ENCODE results near the gene POLR1G.

The POLR1G gene

DNA sequence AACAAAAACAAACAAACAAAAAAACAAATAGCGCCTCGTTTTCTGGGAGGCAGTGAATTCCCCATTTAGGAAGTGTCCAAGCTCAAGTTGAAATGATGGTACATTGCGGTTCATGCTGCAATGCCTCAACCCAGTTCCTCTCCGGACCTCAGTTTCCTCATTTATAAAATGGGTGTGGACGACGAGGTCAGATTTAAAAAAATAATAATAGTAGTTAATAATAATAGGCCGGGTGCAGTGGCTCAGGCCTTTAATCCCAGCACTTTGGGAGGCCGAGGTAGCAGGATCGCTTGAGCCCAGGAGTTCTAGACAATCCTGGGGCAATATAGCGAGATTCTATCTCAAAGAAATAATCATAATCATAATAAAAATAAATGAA is 32.7 kb downstream of the POLR1G start:
- H3K4me1 ChIP-seq (ENCODE audit: control insufficient read depth, insufficient read depth, low read length), result peaks cover 24% of the 10 kb centered on the region
- H3K9me3 ChIP-seq (ENCODE audit: control insufficient read depth in 2 of 2, low read length in 2 of 2), result no peaks in the 10 kb centered on the region
- no peaks in the 10 kb centered on the region for H3K36me3 ChIP-seq (ENCODE audit: control insufficient read depth in 2 of 2, insufficient read depth in 2 of 2, low read length in 2 of 2)
- no peak overlapping the region for H3K9ac ChIP-seq (ENCODE audit: low read length in 2 of 2)
- no peaks in the 10 kb centered on the region for H3K27me3 ChIP-seq (ENCODE audit: control insufficient read depth in 1 of 2, insufficient read depth in 2 of 2, low read length in 2 of 2)
- no peak overlapping the region for H3K27ac ChIP-seq (ENCODE audit: low read length)
- H3K4me3 ChIP-seq (ENCODE audit: low read length in 2 of 2), result peak overlapping the region in 1 of 2 donors; percentile 74

DNA sequence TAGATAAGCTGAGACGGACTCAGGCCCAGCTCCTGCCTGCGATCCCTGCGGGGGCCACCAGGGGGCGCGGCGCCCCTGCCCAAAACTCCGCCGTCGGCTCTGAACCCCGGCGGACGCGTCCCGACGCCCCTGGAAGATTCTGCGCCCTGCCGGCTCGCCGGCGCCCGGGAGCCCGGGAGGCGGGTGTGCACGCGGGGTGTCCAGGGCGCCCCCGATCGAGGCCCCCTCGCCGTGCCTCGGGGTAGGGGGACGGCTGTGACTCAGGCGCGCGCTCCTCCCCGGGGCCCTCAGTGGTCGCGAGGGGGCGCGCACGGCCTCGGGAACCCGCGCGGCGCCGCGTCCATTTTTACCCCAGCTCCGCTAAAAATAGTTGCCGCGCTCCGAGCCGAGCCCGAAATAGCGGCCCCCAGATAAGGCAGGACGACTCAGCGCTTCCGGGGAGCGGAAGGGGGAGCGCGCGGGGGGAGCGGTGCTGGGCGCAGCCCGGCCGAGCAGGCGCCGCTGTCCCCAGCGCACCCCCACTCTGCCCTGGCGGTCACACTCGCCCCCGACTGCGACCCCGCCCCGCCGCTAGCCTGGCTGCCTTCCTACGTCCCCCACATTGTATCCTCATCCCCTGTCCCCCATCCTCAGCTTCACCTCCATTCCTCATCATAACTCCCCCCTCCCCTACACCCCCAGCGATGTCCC is 33.3 kb downstream of the POLR1G start:
- H3K36me3 ChIP-seq (ENCODE audit: control insufficient read depth in 2 of 2, insufficient read depth in 2 of 2, low read length in 2 of 2), result no peaks in the 10 kb centered on the region
- peak overlapping the region; percentile 45 to 74 for H3K4me3 ChIP-seq (ENCODE audit: low read length in 2 of 2)
- peak overlapping the region in 1 of 2 donors; percentile 44 for H3K9ac ChIP-seq (ENCODE audit: low read length in 2 of 2)
- no peaks in the 10 kb centered on the region for H3K27me3 ChIP-seq (ENCODE audit: control insufficient read depth in 1 of 2, insufficient read depth in 2 of 2, low read length in 2 of 2)
- H3K27ac ChIP-seq (ENCODE audit: low read length), result peak overlapping the region; percentile 60
- peaks cover 29% of the 10 kb centered on the region for H3K4me1 ChIP-seq (ENCODE audit: control insufficient read depth, insufficient read depth, low read length)
- H3K9me3 ChIP-seq (ENCODE audit: control insufficient read depth in 2 of 2, low read length in 2 of 2), result no peaks in the 10 kb centered on the region

DNA sequence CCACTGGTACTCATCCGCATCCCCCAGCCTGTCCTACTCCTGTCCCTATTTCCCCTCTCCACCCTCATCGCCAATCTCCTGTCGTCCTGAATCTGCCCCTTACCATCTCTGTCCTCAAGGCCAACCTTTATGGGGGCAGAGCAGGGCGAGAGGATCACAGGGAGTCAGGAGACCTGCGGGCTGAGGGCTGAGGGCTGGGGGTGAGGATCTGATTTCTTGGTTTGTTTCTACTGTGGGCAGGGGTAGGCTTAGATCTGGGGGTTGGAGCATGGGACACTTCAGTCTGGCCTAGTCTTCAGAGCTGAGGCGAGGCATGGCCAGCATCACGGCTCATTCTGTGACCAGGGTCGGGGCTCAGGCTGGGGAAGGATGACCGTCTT is 33.8 kb downstream of the POLR1G start:
- Histone ChIP-seq H3K4me3 (ENCODE audit: low read length in 2 of 2) (peak overlapping the region; percentile 45 to 74), H3K4me1 (ENCODE audit: control insufficient read depth, insufficient read depth, low read length) (peaks cover 34% of the 10 kb centered on the region), H3K27me3 (ENCODE audit: control insufficient read depth in 1 of 2, insufficient read depth in 2 of 2, low read length in 2 of 2) (no peaks in the 10 kb centered on the region), H3K9me3 (ENCODE audit: control insufficient read depth in 2 of 2, low read length in 2 of 2) (no peaks in the 10 kb centered on the region), H3K9ac (ENCODE audit: low read length in 2 of 2) (peak overlapping the region in 1 of 2 donors; percentile 44), H3K27ac (ENCODE audit: low read length) (peak overlapping the region; percentile 60), H3K36me3 (ENCODE audit: control insufficient read depth in 2 of 2, insufficient read depth in 2 of 2, low read length in 2 of 2) (no peaks in the 10 kb centered on the region)

DNA sequence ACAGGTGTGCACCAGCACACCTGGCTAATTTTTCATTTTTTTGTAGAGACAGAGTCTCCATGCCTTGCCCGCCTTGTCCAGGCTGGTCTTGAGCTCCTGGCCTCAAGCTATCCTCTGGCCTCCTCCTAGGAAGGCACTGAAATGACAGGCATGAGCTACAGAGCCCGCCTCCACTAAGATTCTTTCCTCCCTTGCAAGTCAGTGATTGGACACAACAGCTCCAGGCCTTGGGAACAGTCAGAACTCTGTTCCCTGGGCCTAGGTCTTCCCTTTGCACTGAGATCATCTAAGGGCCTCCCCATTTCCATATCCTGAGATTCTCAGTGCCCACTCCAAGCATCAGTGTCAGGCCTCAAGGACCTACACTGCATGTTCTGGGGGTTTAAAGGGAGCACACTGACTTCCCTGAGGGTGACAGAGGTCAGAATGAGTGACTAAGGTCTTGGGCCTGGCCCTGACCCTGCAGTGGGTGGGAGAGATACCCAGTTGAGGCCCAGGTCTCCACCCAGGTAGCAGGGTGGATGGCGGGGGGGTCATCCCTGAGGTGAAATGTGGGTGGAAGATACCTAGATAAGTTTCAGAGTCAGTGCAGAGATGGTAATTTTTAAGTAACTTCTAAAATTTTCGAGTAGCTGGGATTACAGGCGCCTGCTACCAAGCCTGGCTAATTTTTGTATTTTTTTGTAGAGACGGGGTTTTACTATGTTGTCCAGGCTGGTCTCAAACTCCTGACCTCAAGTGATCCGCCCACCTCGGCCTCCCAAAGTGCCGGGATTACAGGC is 34.6 kb downstream of the POLR1G start:
- peaks cover 34% of the 10 kb centered on the region for H3K4me1 ChIP-seq (ENCODE audit: control insufficient read depth, insufficient read depth, low read length)
- H3K4me3 ChIP-seq (ENCODE audit: low read length in 2 of 2), result no peak overlapping the region
- H3K27ac ChIP-seq (ENCODE audit: low read length), result no peak overlapping the region
- H3K9me3 ChIP-seq (ENCODE audit: control insufficient read depth in 2 of 2, low read length in 2 of 2), result no peaks in the 10 kb centered on the region
- H3K27me3 ChIP-seq (ENCODE audit: control insufficient read depth in 1 of 2, insufficient read depth in 2 of 2, low read length in 2 of 2), result no peaks in the 10 kb centered on the region
- H3K36me3 ChIP-seq (ENCODE audit: control insufficient read depth in 2 of 2, insufficient read depth in 2 of 2, low read length in 2 of 2), result no peaks in the 10 kb centered on the region
- no peak overlapping the region for H3K9ac ChIP-seq (ENCODE audit: low read length in 2 of 2)

DNA sequence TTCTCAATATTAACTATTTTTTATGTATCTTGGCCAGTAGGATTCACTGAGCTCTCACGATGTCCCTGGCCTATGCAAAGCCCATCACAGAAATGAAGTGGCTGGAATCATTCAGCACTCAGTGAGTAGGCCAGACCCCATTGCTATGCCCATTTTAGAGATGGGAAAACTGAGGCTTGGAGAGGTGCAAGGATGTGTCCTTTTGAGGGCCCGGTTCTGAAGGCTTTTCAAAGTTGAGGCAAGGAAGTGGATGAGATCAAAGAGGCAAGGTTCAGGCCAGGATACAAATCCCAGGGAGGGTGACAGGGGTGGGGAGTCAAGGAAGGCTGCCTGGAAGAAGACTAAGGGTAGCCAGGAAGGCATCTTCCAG is 35.9 kb downstream of the POLR1G start:
- no peaks in the 10 kb centered on the region for H3K27me3 ChIP-seq (ENCODE audit: control insufficient read depth in 1 of 2, insufficient read depth in 2 of 2, low read length in 2 of 2)
- H3K9ac ChIP-seq (ENCODE audit: low read length in 2 of 2), result peak overlapping the region in 1 of 2 donors; percentile 71
- no peak overlapping the region for H3K4me3 ChIP-seq (ENCODE audit: low read length in 2 of 2)
- H3K9me3 ChIP-seq (ENCODE audit: control insufficient read depth in 2 of 2, low read length in 2 of 2), result no peaks in the 10 kb centered on the region
- H3K4me1 ChIP-seq (ENCODE audit: control insufficient read depth, insufficient read depth, low read length), result peaks cover 34% of the 10 kb centered on the region
- no peaks in the 10 kb centered on the region for H3K36me3 ChIP-seq (ENCODE audit: control insufficient read depth in 2 of 2, insufficient read depth in 2 of 2, low read length in 2 of 2)
- H3K27ac ChIP-seq (ENCODE audit: low read length), result no peak overlapping the region

DNA sequence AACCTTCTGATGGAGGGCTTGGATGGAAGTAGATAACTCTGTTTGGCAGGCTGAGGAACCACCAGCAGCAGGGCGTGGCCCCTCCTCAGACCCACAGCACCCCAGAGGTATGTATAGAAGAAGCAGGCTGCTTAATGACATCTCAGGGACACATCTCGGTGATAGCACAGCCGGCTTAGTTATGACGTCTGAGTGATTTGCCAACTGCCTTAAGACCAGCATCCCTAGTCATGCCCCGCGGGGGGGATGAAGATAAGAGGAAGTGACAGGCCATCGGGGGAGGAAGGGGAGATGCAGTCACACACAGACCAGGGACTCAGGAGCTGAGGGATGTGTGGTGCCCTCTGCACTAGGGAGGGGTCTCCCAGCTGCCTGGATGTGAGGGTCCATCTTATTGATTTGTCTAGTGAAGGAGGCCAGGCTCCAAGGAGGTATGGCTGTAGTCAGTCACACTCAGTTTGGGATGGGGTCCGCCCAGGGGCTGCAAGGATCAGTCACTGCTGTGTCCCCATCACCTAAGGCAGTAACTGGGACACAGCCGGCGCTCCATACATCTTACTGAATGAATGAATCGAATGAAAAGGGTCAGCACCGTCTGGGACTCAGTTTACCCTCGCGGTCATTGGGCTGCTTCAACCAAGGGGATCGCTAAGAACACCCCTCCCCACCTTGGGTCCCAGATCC is 36.5 kb downstream of the POLR1G start:
- peak overlapping the region; percentile 71 to 86 for H3K9ac ChIP-seq (ENCODE audit: low read length in 2 of 2)
- H3K9me3 ChIP-seq (ENCODE audit: control insufficient read depth in 2 of 2, low read length in 2 of 2), result no peaks in the 10 kb centered on the region
- no peaks in the 10 kb centered on the region for H3K36me3 ChIP-seq (ENCODE audit: control insufficient read depth in 2 of 2, insufficient read depth in 2 of 2, low read length in 2 of 2)
- peak overlapping the region; percentile 60 to 76 for H3K4me3 ChIP-seq (ENCODE audit: low read length in 2 of 2)
- peak overlapping the region; percentile 91 for H3K27ac ChIP-seq (ENCODE audit: low read length)
- H3K4me1 ChIP-seq (ENCODE audit: control insufficient read depth, insufficient read depth, low read length), result peaks cover 34% of the 10 kb centered on the region
- H3K27me3 ChIP-seq (ENCODE audit: control insufficient read depth in 1 of 2, insufficient read depth in 2 of 2, low read length in 2 of 2), result no peaks in the 10 kb centered on the region

DNA sequence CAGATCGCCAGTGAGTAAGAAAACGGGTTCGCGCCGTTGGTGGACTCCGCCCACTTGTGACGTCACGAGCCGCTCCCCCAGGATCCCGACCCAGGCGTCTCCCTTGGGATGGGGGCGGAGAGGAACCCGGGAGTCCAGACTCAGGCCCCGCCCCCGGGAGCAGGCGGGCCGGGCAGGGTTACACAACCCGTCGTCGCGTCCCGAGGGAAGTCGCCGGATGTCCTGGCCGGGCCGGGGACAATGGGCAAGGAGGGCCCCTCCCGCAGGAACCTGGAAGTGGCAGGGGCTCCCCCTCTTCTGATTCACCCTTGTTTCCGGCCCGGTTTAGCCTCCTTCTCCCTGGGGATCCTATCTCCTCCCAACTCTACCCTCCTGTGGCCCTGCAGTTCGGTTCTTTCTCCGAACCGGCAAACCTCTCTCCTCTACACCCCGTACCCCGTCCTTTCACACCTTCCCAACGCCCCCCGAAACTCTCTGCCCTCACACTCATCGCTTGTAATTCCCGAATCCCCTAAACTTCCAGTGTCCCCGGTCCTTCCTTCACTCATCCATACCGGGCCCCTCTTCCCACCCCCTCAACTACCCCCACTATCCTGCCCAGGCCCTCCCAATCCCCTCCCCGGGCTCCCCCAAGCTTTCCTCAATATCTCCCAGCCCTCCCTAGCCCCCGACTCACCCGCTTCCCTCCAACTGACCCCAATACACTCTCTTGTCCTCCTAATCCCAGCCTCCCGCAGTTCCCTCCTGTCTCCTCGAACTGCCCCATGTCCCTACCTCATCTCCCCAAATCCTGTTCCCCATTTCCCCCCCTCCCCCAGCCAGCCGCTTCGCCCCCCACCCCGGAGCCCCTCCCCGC is 37.2 kb downstream of the POLR1G start:
- Histone ChIP-seq H3K9me3 (ENCODE audit: control insufficient read depth in 2 of 2, low read length in 2 of 2) (no peaks in the 10 kb centered on the region), H3K4me1 (ENCODE audit: control insufficient read depth, insufficient read depth, low read length) (peaks cover 34% of the 10 kb centered on the region), H3K27ac (ENCODE audit: low read length) (peak overlapping the region; percentile 91), H3K9ac (ENCODE audit: low read length in 2 of 2) (peak overlapping the region; percentile 86), H3K27me3 (ENCODE audit: control insufficient read depth in 1 of 2, insufficient read depth in 2 of 2, low read length in 2 of 2) (no peaks in the 10 kb centered on the region), H3K36me3 (ENCODE audit: control insufficient read depth in 2 of 2, insufficient read depth in 2 of 2, low read length in 2 of 2) (no peaks in the 10 kb centered on the region), H3K4me3 (ENCODE audit: low read length in 2 of 2) (peak overlapping the region; percentile 71 to 76)

DNA sequence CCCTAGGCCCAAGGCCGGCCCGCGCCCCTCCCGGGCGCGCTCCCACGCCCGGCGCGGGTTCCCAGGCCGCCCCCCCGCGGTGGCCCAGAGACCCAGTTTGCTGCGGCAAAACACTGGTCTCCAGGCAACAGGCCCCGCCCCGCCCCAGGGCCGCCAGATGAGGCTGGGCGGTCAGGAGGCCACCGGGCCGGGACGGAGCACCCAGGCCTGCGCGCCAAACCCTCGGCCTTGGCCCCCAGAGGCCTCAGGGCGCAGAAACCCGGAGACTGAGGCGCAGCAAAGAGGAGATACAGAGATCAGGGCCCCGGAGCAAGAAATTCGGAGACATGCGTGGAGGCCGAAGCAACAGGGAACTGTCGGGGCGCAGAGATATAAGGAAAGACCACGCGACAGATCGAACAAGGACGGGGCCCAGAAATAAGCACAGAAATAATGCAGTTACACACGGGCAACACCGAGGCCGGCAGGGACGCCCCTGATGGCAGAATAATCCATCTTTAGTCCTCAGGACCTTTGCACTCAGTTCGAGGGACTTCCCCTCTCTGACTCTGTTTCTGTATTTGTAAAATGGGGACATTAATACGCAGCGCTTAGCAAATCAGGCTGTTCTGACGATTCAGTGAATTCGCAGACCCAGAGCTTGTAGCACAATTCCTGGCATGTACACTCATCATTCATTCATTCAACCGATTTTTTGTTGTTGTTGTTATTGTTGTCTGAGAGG is 38.0 kb downstream of the POLR1G start:
- H3K4me1 ChIP-seq (ENCODE audit: control insufficient read depth, insufficient read depth, low read length), result peaks cover 36% of the 10 kb centered on the region

DNA sequence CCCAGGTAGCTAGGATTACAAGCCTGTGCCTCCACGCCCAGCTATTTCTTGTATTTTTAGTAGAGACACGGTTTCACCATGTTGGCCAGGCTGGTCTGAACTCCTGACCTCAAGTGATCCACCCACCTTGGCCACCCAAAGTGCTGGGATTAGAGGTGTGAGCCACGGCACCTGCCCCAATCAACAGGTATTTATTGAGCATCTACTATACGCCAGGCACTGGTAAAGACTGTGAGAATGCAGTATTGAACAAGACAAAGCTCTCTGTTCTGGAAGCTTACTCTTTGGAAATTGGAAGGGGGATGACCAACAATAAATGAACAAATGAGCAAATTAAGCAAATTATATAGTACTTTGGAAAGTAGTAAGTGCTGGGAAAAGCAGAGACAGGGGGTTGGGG is 38.7 kb downstream of the POLR1G start:
- H3K27ac ChIP-seq (ENCODE audit: low read length), result peak overlapping the region; percentile 91
- no peak overlapping the region for H3K9ac ChIP-seq (ENCODE audit: low read length in 2 of 2)
- H3K27me3 ChIP-seq (ENCODE audit: control insufficient read depth in 1 of 2, insufficient read depth in 2 of 2, low read length in 2 of 2), result no peaks in the 10 kb centered on the region
- no peak overlapping the region for H3K4me3 ChIP-seq (ENCODE audit: low read length in 2 of 2)
- no peaks in the 10 kb centered on the region for H3K36me3 ChIP-seq (ENCODE audit: control insufficient read depth in 2 of 2, insufficient read depth in 2 of 2, low read length in 2 of 2)
- peaks cover 38% of the 10 kb centered on the region for H3K4me1 ChIP-seq (ENCODE audit: control insufficient read depth, insufficient read depth, low read length)
- H3K9me3 ChIP-seq (ENCODE audit: control insufficient read depth in 2 of 2, low read length in 2 of 2), result no peaks in the 10 kb centered on the region

More for the DNA sequence above, 38.0 kb downstream of the POLR1G start:
- no peaks in the 10 kb centered on the region for H3K27me3 ChIP-seq (ENCODE audit: control insufficient read depth in 1 of 2, insufficient read depth in 2 of 2, low read length in 2 of 2)
- H3K27ac ChIP-seq (ENCODE audit: low read length), result peak overlapping the region; percentile 91
- H3K9ac ChIP-seq (ENCODE audit: low read length in 2 of 2), result peak overlapping the region; percentile 52 to 58
- H3K9me3 ChIP-seq (ENCODE audit: control insufficient read depth in 2 of 2, low read length in 2 of 2), result no peaks in the 10 kb centered on the region
- H3K36me3 ChIP-seq (ENCODE audit: control insufficient read depth in 2 of 2, insufficient read depth in 2 of 2, low read length in 2 of 2), result no peaks in the 10 kb centered on the region
- H3K4me3 ChIP-seq (ENCODE audit: low read length in 2 of 2), result peak overlapping the region; percentile 69 to 70

DNA sequence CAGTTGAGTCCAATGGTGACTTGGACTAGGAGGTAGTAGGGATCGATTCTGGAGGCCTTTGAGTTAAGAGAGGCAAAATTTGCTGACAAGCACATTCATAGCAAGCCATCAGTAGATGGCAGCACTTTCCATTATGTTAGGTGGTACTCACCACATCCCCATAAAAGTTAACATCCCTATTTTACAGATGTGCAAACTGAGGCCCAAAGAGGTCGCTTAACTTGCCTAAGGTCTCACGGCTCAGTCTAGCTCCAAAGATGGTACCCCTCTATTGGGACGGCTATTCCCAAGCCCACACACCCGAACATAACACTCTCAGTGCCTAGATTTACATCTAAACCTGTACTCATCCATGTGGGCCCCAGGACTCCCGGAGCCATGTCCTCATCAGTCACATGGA is 39.9 kb downstream of the POLR1G start:
- Histone ChIP-seq H3K4me1 (ENCODE audit: control insufficient read depth, insufficient read depth, low read length) (peaks cover 37% of the 10 kb centered on the region), H3K4me3 (ENCODE audit: low read length in 2 of 2) (no peak overlapping the region), H3K27ac (ENCODE audit: low read length) (no peak overlapping the region), H3K36me3 (ENCODE audit: control insufficient read depth in 2 of 2, insufficient read depth in 2 of 2, low read length in 2 of 2) (no peaks in the 10 kb centered on the region), H3K9me3 (ENCODE audit: control insufficient read depth in 2 of 2, low read length in 2 of 2) (no peaks in the 10 kb centered on the region), H3K27me3 (ENCODE audit: control insufficient read depth in 1 of 2, insufficient read depth in 2 of 2, low read length in 2 of 2) (no peaks in the 10 kb centered on the region), H3K9ac (ENCODE audit: low read length in 2 of 2) (no peak overlapping the region)

Measured in stomach smooth muscle (tissue), 2 donors.